LNCaP clone FGC (cell line): ENCODE data around the gene PTPN21.

Source experiments
- DNase-seq: peaks from one replicate; pipeline ENCODE4 v3.0.0-alpha.2; 2011; ENCODE audit warnings: low read depth
- H3K4me3 ChIP-seq: 2 replicates; pipeline ENCODE4 v1.5.1; 2011; ENCODE audit warnings: mild to moderate bottlenecking, low read depth, low read length, control low read depth
- TF ChIP-seq, protein P1 (sequence below): IDR thresholded peaks from 2 replicates; pipeline ENCODE4 v1.5.1; 2012; ENCODE audit warnings: mild to moderate bottlenecking; ENCODE audit not compliant: control insufficient read depth, insufficient read depth; ENCODE audit errors: extremely low read depth

Gene PTPN21

DNA sequence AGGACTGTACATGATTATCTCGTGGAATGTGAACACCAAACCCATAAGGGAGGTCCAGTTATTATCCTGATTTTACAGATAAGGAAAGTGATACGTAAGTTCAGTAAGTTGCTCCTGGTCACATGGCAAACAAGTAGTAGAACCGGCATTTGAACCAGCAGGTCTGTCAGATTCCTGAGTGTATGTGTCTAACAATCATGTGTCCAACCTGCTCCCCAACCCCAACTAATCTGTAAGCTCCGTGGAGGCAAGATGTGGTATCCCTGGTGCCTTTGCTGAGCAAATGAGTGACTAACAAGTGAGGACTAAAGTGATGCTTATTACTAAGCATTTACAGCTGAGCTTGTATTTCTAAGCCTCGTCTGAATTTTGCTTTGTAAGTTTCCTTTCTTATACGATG lies 65.9 kb downstream of the PTPN21 start:
- H3K4me3 ChIP-seq: no peak overlapping the region
- DNase-seq: no peak
- TF ChIP-seq, protein P1, sequence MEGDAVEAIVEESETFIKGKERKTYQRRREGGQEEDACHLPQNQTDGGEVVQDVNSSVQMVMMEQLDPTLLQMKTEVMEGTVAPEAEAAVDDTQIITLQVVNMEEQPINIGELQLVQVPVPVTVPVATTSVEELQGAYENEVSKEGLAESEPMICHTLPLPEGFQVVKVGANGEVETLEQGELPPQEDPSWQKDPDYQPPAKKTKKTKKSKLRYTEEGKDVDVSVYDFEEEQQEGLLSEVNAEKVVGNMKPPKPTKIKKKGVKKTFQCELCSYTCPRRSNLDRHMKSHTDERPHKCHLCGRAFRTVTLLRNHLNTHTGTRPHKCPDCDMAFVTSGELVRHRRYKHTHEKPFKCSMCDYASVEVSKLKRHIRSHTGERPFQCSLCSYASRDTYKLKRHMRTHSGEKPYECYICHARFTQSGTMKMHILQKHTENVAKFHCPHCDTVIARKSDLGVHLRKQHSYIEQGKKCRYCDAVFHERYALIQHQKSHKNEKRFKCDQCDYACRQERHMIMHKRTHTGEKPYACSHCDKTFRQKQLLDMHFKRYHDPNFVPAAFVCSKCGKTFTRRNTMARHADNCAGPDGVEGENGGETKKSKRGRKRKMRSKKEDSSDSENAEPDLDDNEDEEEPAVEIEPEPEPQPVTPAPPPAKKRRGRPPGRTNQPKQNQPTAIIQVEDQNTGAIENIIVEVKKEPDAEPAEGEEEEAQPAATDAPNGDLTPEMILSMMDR: no peak

DNA sequence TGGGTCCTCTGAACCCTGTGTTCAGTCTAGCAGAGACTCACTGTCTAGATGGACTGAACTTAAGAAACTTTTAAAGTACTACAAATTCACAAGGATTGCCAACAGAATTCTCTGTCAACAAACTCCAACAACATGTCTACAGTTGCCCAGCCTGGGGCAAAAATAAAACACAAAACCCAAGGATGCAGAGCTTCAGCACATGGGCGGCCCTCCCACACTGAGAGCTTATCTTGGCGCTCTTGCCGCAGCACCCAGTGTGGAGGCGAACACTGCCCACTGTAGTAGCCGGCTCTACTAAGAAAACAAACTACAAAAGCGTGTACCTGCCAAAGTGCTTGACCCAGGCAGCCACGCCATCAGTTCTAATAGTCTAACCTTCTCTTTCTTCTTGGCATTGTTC lies 66.7 kb downstream of the PTPN21 start:
- DNase-seq: no peak
- H3K4me3 ChIP-seq: no peak overlapping the region
- TF ChIP-seq, protein P1: no peak

DNA sequence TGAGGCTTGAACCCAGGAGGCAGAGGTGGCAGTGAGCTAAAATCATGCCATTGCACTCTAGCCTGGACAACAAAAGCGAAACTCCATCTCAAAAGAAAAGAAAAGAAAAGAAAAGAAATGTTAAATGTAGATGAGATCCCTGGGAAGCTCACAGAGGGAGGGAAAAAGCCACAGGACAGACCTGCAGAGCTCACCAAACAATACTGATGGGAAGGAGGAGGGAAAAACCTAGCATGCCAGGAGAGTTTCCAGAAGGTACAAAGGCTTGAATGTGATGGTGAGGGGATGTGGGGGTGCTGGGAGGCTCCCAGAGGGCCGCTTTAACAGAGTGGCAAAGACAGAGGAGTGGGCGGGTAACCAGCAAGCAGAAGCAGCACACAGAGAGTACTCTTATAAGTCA lies 72.3 kb downstream of the PTPN21 start:
- H3K4me3 ChIP-seq: no peak overlapping the region
- no peak for DNase-seq
- TF ChIP-seq, protein P1: no peak

DNA sequence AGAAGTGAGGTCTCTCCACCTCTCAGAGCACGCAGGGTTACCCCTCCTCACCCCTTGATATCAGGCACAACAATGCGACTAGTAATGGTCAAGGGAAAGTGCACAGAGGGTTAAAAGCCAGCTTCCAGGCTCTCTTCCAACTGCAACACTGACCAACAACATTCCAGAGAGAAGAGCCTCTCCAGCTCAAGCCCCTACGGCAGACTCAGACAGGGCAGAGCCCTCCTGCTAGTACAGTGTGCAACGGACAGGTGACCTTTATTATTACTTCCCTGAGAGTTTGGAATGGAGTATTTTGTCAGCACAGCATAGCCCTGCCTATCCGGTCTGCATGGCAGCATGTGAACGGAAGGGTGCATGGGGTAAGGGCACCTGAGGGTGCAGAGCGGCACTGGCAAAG lies 73.0 kb downstream of the PTPN21 start:
- DNase-seq: no peak
- no peak overlapping the region for H3K4me3 ChIP-seq
- TF ChIP-seq, protein P1: no peak

DNA sequence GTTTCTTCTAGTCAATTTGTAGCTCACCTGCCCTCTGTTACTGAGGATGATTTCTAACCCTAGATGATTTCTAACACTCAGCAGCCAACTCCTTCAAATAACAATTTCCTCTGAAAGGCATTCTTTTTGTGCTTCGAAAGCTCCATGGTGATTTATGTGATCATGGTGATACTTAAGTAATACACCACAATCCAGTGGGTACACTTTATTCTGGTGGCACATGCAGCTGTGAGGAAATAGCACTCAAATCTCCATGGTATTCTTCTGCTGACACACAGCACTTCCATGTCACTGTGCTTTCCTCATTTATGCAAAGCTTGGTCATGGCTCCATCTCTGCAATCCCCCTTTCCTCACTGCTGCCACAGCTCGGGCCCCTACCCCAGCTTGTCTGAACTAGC lies 73.7 kb downstream of the PTPN21 start:
- TF ChIP-seq, protein P1: no peak
- DNase-seq: no peak

DNA sequence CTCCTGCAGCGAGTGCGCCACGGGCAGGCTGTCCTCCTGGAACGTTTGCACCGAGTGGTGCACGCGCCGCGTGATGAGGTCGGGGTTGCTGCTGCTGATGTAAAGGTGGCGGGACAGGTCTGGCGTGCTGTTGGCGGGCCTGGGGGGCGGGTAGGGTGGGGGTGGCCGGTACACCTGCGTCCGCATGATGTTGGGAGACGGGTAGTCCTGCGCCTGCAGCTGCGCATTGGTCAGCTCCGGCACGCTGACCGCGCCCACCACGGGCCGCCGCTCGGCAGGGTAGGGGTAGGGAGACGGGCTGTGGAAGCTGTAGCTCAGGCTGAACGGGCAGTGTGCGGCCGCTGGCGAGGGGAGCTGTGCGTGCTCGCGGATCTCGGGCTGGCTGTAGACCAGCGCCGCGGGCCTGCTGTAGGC lies 75.2 kb downstream of the PTPN21 start:
- TF ChIP-seq, protein P1: no peak
- no peak for DNase-seq
- H3K4me3 ChIP-seq: no peak overlapping the region

More for the DNA sequence above, 73.7 kb downstream of the PTPN21 start:
- no peak overlapping the region for H3K4me3 ChIP-seq

DNA sequence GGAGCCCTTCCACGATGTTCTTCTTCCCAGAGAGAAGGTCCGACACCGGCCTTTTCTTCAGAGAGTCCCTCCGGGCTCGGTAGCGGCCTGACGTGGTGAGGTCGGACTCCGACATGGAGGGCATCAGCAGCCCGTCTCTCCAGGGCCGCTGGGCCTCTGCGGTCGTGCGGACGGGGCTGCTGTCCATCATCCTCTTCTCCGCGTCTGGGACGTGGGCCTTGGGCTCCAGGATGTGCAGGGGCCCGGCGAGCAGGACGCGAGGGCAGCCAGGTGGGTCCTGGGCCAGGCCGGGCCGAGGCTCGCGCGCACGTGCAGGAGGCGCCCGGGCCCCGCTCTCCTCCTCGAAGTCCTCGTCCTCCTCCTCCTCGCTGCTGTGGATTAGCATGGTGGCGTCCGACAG lies 75.9 kb downstream of the PTPN21 start:
- TF ChIP-seq, protein P1: no peak
- no peak overlapping the region for H3K4me3 ChIP-seq
- no peak for DNase-seq
